ENCODE results near the gene FIGNL1.

Gene FIGNL1

DNA sequence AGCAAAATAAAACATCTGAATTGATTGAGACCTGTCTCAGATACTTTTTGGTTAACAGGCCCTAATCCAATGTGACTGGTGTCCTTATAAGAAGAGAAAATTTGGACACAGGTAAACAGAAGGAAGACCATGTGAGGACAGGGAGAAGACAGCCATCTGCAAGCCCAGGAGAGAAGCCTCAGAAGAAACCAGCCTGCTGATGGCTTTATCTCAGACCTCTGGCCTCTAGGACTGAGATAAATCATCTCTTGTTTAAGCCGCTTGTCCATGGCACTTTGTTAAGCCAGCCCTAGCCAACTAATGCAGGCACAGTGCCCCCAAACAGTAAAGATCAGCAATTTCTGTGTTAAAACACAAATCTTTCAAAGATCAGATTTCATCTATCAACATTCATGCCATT, 41.8 kb upstream of the FIGNL1 start:
- no peaks in the 10 kb centered on the region for H3K36me3 ChIP-seq (replicated peaks; ENCODE audit: low read depth, low read length)
- no peak overlapping the region for H3K27ac ChIP-seq (ENCODE audit: low read length)
- TF ChIP-seq, protein P1, sequence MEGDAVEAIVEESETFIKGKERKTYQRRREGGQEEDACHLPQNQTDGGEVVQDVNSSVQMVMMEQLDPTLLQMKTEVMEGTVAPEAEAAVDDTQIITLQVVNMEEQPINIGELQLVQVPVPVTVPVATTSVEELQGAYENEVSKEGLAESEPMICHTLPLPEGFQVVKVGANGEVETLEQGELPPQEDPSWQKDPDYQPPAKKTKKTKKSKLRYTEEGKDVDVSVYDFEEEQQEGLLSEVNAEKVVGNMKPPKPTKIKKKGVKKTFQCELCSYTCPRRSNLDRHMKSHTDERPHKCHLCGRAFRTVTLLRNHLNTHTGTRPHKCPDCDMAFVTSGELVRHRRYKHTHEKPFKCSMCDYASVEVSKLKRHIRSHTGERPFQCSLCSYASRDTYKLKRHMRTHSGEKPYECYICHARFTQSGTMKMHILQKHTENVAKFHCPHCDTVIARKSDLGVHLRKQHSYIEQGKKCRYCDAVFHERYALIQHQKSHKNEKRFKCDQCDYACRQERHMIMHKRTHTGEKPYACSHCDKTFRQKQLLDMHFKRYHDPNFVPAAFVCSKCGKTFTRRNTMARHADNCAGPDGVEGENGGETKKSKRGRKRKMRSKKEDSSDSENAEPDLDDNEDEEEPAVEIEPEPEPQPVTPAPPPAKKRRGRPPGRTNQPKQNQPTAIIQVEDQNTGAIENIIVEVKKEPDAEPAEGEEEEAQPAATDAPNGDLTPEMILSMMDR (IDR thresholded peaks at IDR 0.05; ENCODE audit: low read depth, low read length): no peak
- TF ChIP-seq EZH2phosphoT487 (IDR thresholded peaks at IDR 0.05; ENCODE audit: low read depth): no peak
- H3K9ac ChIP-seq (ENCODE audit: low read length): no peak overlapping the region
- H3K4me2 ChIP-seq (ENCODE audit: low read length): no peak overlapping the region
- H2AFZ ChIP-seq (ENCODE audit: low read depth, low read length): no peak overlapping the region
- no peaks in the 10 kb centered on the region for H4K20me1 ChIP-seq (ENCODE audit: insufficient read depth, low read length)
- no peaks in the 10 kb centered on the region for H3K4me1 ChIP-seq (ENCODE audit: low read length)
- H3K9me3 ChIP-seq (ENCODE audit: insufficient read depth, low read length): 0 out of 2 replicates have a peak, but pooled peaks cover 2% of the 10 kb centered on the region
- H3K27me3 ChIP-seq (ENCODE audit: low read depth, low read length): peaks cover 5% of the 10 kb centered on the region; the same call in 1 of the 2 replicates
- H3K4me3 ChIP-seq (ENCODE audit: low read length): no peak overlapping the region
- H3K79me2 ChIP-seq (ENCODE audit: low read length): no peaks in the 10 kb centered on the region

- Histone ChIP-seq H3K36me3 (replicated peaks; ENCODE audit: low read depth, low read length) (no peaks in the 10 kb centered on the region), H3K4me2 (ENCODE audit: low read length) (no peak overlapping the region), H3K4me1 (ENCODE audit: low read length) (no peaks in the 10 kb centered on the region), H3K9ac (ENCODE audit: low read length) (no peak overlapping the region), H3K4me3 (ENCODE audit: low read length) (no peak overlapping the region), H3K9me3 (ENCODE audit: insufficient read depth, low read length) (0 out of 2 replicates have a peak, but pooled peaks cover 2% of the 10 kb centered on the region), H3K79me2 (ENCODE audit: low read length) (no peaks in the 10 kb centered on the region), H3K27me3 (ENCODE audit: low read depth, low read length) (0 out of 2 replicates have a peak, but pooled peaks cover 4% of the 10 kb centered on the region), H2AFZ (ENCODE audit: low read depth, low read length) (no peak overlapping the region), H3K27ac (ENCODE audit: low read length) (no peak overlapping the region), H4K20me1 (ENCODE audit: insufficient read depth, low read length) (no peaks in the 10 kb centered on the region)
- TF ChIP-seq, protein P1 (IDR thresholded peaks at IDR 0.05; ENCODE audit: low read depth, low read length): no peak
- no peak for TF ChIP-seq EZH2phosphoT487 (IDR thresholded peaks at IDR 0.05; ENCODE audit: low read depth)
These were observed 41.1 kb upstream of the FIGNL1 start for GRCh38 chr7:50491209-50491608.

- H3K79me2 ChIP-seq (ENCODE audit: low read length): no peaks in the 10 kb centered on the region
- H3K9me3 ChIP-seq (ENCODE audit: insufficient read depth, low read length): 0 out of 2 replicates have a peak, but pooled peaks cover 2% of the 10 kb centered on the region
- no peak overlapping the region for H3K4me2 ChIP-seq (ENCODE audit: low read length)
- no peak overlapping the region for H3K27ac ChIP-seq (ENCODE audit: low read length)
- no peaks in the 10 kb centered on the region for H4K20me1 ChIP-seq (ENCODE audit: insufficient read depth, low read length)
- no peaks in the 10 kb centered on the region for H3K36me3 ChIP-seq (replicated peaks; ENCODE audit: low read depth, low read length)
- no peaks in the 10 kb centered on the region for H3K27me3 ChIP-seq (ENCODE audit: low read depth, low read length)
- TF ChIP-seq, protein P1 (IDR thresholded peaks at IDR 0.05; ENCODE audit: low read depth, low read length): no peak
- TF ChIP-seq EZH2phosphoT487 (IDR thresholded peaks at IDR 0.05; ENCODE audit: low read depth): no peak
- no peak overlapping the region for H2AFZ ChIP-seq (ENCODE audit: low read depth, low read length)
- H3K4me3 ChIP-seq (ENCODE audit: low read length): no peak overlapping the region
- no peaks in the 10 kb centered on the region for H3K4me1 ChIP-seq (ENCODE audit: low read length)
- no peak overlapping the region for H3K9ac ChIP-seq (ENCODE audit: low read length)
These were observed 38.2 kb upstream of the FIGNL1 start for GRCh38 chr7:50488379-50488778.

DNA sequence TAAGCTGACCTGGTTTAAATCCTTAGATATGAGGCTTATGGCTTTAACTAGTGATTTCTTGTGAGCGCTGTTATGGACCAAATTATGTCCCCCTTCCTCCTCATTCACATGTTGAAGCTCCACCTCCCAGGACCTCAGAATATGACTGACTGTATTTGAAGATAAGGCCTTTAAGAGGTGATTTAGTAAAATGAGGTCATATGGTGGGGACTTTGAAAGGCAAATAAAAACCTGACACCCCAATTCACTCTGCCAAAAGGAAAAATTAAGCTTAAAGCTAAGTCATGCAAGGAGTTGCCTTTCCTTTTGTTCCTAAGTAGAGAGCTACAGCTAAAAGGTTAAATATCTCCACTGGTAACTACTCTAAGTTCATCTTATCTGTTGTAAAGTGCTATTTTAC, 36.4 kb upstream of the FIGNL1 start:
- H3K79me2 ChIP-seq (ENCODE audit: low read length): no peaks in the 10 kb centered on the region

More for the DNA sequence above, 36.4 kb upstream of the FIGNL1 start:
- Histone ChIP-seq H3K4me3 (ENCODE audit: low read length) (no peak overlapping the region), H3K27me3 (ENCODE audit: low read depth, low read length) (no peaks in the 10 kb centered on the region), H3K27ac (ENCODE audit: low read length) (no peak overlapping the region), H3K4me2 (ENCODE audit: low read length) (no peak overlapping the region), H3K4me1 (ENCODE audit: low read length) (no peaks in the 10 kb centered on the region), H3K36me3 (replicated peaks; ENCODE audit: low read depth, low read length) (no peaks in the 10 kb centered on the region), H3K9me3 (ENCODE audit: insufficient read depth, low read length) (0 out of 2 replicates have a peak, but pooled peaks cover 2% of the 10 kb centered on the region), H2AFZ (ENCODE audit: low read depth, low read length) (no peak overlapping the region), H4K20me1 (ENCODE audit: insufficient read depth, low read length) (no peaks in the 10 kb centered on the region), H3K9ac (ENCODE audit: low read length) (no peak overlapping the region)
- TF ChIP-seq, protein P1 (IDR thresholded peaks at IDR 0.05; ENCODE audit: low read depth, low read length): no peak
- TF ChIP-seq EZH2phosphoT487 (IDR thresholded peaks at IDR 0.05; ENCODE audit: low read depth): no peak
